ENCODE data around the gene CLEC20A.

GRCh38 chr1:178487070-178487615 is 9.6 kb downstream of the CLEC20A start:
- TF ChIP-seq POLR2A (IDR thresholded peaks at IDR 0.05), result no peak
- TF ChIP-seq, protein P1, sequence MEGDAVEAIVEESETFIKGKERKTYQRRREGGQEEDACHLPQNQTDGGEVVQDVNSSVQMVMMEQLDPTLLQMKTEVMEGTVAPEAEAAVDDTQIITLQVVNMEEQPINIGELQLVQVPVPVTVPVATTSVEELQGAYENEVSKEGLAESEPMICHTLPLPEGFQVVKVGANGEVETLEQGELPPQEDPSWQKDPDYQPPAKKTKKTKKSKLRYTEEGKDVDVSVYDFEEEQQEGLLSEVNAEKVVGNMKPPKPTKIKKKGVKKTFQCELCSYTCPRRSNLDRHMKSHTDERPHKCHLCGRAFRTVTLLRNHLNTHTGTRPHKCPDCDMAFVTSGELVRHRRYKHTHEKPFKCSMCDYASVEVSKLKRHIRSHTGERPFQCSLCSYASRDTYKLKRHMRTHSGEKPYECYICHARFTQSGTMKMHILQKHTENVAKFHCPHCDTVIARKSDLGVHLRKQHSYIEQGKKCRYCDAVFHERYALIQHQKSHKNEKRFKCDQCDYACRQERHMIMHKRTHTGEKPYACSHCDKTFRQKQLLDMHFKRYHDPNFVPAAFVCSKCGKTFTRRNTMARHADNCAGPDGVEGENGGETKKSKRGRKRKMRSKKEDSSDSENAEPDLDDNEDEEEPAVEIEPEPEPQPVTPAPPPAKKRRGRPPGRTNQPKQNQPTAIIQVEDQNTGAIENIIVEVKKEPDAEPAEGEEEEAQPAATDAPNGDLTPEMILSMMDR (IDR thresholded peaks at IDR 0.05), result no peak

Data from ovary (tissue), 3 donors.